ENCODE measurements around the gene MSH3.
"Not testable (repeated sequence)": the region's sequence is repeated elsewhere in the genome, so short reads cannot be mapped to it uniquely, and the experiment has no call there.

The MSH3 gene

GRCh38 chr5:80777347-80778287 is 123.2 kb downstream of the MSH3 start:
- H3K9me3 ChIP-seq (ENCODE audit: control insufficient read depth, low read length) = no peaks in the 10 kb centered on the region
- no peaks in the 10 kb centered on the region for H3K4me1 ChIP-seq (ENCODE audit: control insufficient read depth, insufficient read depth, low read length, poor library complexity, severe bottlenecking)
- H3K36me3 ChIP-seq (ENCODE audit: control insufficient read depth, insufficient read depth, low read length) = peaks cover 8% of the 10 kb centered on the region
- H3K27ac ChIP-seq (ENCODE audit: insufficient read depth, low read length, poor library complexity, severe bottlenecking) = no peak overlapping the region
- DNase-seq = no peak
- H3K4me3 ChIP-seq (ENCODE audit: insufficient read depth, low read depth, low read length, poor library complexity, severe bottlenecking) = no peak overlapping the region
- no peaks in the 10 kb centered on the region for H3K27me3 ChIP-seq (replicated peaks; ENCODE audit: control insufficient read depth, insufficient read depth, low read length, poor library complexity, severe bottlenecking)

- Histone ChIP-seq H3K9me3 (ENCODE audit: control insufficient read depth, low read length) (no peaks in the 10 kb centered on the region), H3K4me3 (ENCODE audit: insufficient read depth, low read depth, low read length, poor library complexity, severe bottlenecking) (no peak overlapping the region), H3K4me1 (ENCODE audit: control insufficient read depth, insufficient read depth, low read length, poor library complexity, severe bottlenecking) (no peaks in the 10 kb centered on the region), H3K27ac (ENCODE audit: insufficient read depth, low read length, poor library complexity, severe bottlenecking) (no peak overlapping the region), H3K36me3 (ENCODE audit: control insufficient read depth, insufficient read depth, low read length) (peaks cover 8% of the 10 kb centered on the region), H3K27me3 (replicated peaks; ENCODE audit: control insufficient read depth, insufficient read depth, low read length, poor library complexity, severe bottlenecking) (no peaks in the 10 kb centered on the region)
- no peak for DNase-seq
Measured at GRCh38 chr5:80780024-80780423, 125.6 kb downstream of the MSH3 start.

- H3K27ac ChIP-seq (ENCODE audit: insufficient read depth, low read length, poor library complexity, severe bottlenecking) = no peak overlapping the region
- no peak overlapping the region for H3K4me3 ChIP-seq (ENCODE audit: insufficient read depth, low read depth, low read length, poor library complexity, severe bottlenecking)
- no peaks in the 10 kb centered on the region for H3K4me1 ChIP-seq (ENCODE audit: control insufficient read depth, insufficient read depth, low read length, poor library complexity, severe bottlenecking)
- no peaks in the 10 kb centered on the region for H3K27me3 ChIP-seq (replicated peaks; ENCODE audit: control insufficient read depth, insufficient read depth, low read length, poor library complexity, severe bottlenecking)
- no peak for DNase-seq
- peaks cover 8% of the 10 kb centered on the region for H3K36me3 ChIP-seq (ENCODE audit: control insufficient read depth, insufficient read depth, low read length)
- no peaks in the 10 kb centered on the region for H3K9me3 ChIP-seq (ENCODE audit: control insufficient read depth, low read length)
Measured at GRCh38 chr5:80780761-80781285, 126.4 kb downstream of the MSH3 start.

- Histone ChIP-seq H3K27me3 (replicated peaks; ENCODE audit: control insufficient read depth, insufficient read depth, low read length, poor library complexity, severe bottlenecking) (no peaks in the 10 kb centered on the region), H3K9me3 (ENCODE audit: control insufficient read depth, low read length) (no peaks in the 10 kb centered on the region), H3K27ac (ENCODE audit: insufficient read depth, low read length, poor library complexity, severe bottlenecking) (no peak overlapping the region), H3K36me3 (ENCODE audit: control insufficient read depth, insufficient read depth, low read length) (peaks cover 10% of the 10 kb centered on the region), H3K4me1 (ENCODE audit: control insufficient read depth, insufficient read depth, low read length, poor library complexity, severe bottlenecking) (no peaks in the 10 kb centered on the region), H3K4me3 (ENCODE audit: insufficient read depth, low read depth, low read length, poor library complexity, severe bottlenecking) (no peak overlapping the region)
- DNase-seq = no peak
Measured at GRCh38 chr5:80781356-80781755, 126.9 kb downstream of the MSH3 start.

- no peak overlapping the region for H3K4me3 ChIP-seq (ENCODE audit: insufficient read depth, low read depth, low read length, poor library complexity, severe bottlenecking)
- no peak for DNase-seq
- H3K36me3 ChIP-seq (ENCODE audit: control insufficient read depth, insufficient read depth, low read length) = peaks cover 12% of the 10 kb centered on the region
- no peaks in the 10 kb centered on the region for H3K27me3 ChIP-seq (replicated peaks; ENCODE audit: control insufficient read depth, insufficient read depth, low read length, poor library complexity, severe bottlenecking)
- H3K27ac ChIP-seq (ENCODE audit: insufficient read depth, low read length, poor library complexity, severe bottlenecking) = no peak overlapping the region
- H3K9me3 ChIP-seq (ENCODE audit: control insufficient read depth, low read length) = no peaks in the 10 kb centered on the region
- H3K4me1 ChIP-seq (ENCODE audit: control insufficient read depth, insufficient read depth, low read length, poor library complexity, severe bottlenecking) = no peaks in the 10 kb centered on the region
Measured at GRCh38 chr5:80782626-80783025, 128.2 kb downstream of the MSH3 start.

- H3K27me3 ChIP-seq (replicated peaks; ENCODE audit: control insufficient read depth, insufficient read depth, low read length, poor library complexity, severe bottlenecking); H3K4me1 ChIP-seq (ENCODE audit: control insufficient read depth, insufficient read depth, low read length, poor library complexity, severe bottlenecking); H3K9me3 ChIP-seq (ENCODE audit: control insufficient read depth, low read length); H3K27ac ChIP-seq (ENCODE audit: insufficient read depth, low read length, poor library complexity, severe bottlenecking); H3K4me3 ChIP-seq (ENCODE audit: insufficient read depth, low read depth, low read length, poor library complexity, severe bottlenecking); DNase-seq: not testable (repeated sequence)
- H3K36me3 ChIP-seq (ENCODE audit: control insufficient read depth, insufficient read depth, low read length) = peaks cover 12% of the 10 kb centered on the region
Measured at GRCh38 chr5:80783751-80784150, 129.3 kb downstream of the MSH3 start.

GRCh38 chr5:80784451-80784850 is 130.0 kb downstream of the MSH3 start:
- H3K27ac ChIP-seq (ENCODE audit: insufficient read depth, low read length, poor library complexity, severe bottlenecking) = no peak overlapping the region
- no peaks in the 10 kb centered on the region for H3K27me3 ChIP-seq (replicated peaks; ENCODE audit: control insufficient read depth, insufficient read depth, low read length, poor library complexity, severe bottlenecking)
- peaks cover 12% of the 10 kb centered on the region for H3K36me3 ChIP-seq (ENCODE audit: control insufficient read depth, insufficient read depth, low read length)
- H3K4me1 ChIP-seq (ENCODE audit: control insufficient read depth, insufficient read depth, low read length, poor library complexity, severe bottlenecking) = no peaks in the 10 kb centered on the region
- H3K4me3 ChIP-seq (ENCODE audit: insufficient read depth, low read depth, low read length, poor library complexity, severe bottlenecking) = no peak overlapping the region
- DNase-seq = no peak
- H3K9me3 ChIP-seq (ENCODE audit: control insufficient read depth, low read length) = no peaks in the 10 kb centered on the region

- not testable (repeated sequence) for H3K4me3 ChIP-seq (ENCODE audit: insufficient read depth, low read depth, low read length, poor library complexity, severe bottlenecking); H3K9me3 ChIP-seq (ENCODE audit: control insufficient read depth, low read length); H3K4me1 ChIP-seq (ENCODE audit: control insufficient read depth, insufficient read depth, low read length, poor library complexity, severe bottlenecking); H3K27ac ChIP-seq (ENCODE audit: insufficient read depth, low read length, poor library complexity, severe bottlenecking); DNase-seq; H3K27me3 ChIP-seq (replicated peaks; ENCODE audit: control insufficient read depth, insufficient read depth, low read length, poor library complexity, severe bottlenecking)
- peaks cover 25% of the 10 kb centered on the region for H3K36me3 ChIP-seq (ENCODE audit: control insufficient read depth, insufficient read depth, low read length)
Measured at GRCh38 chr5:80789319-80790016, 135.0 kb downstream of the MSH3 start.

- peaks cover 29% of the 10 kb centered on the region for H3K36me3 ChIP-seq (ENCODE audit: control insufficient read depth, insufficient read depth, low read length)
- no peak for DNase-seq
- no peaks in the 10 kb centered on the region for H3K9me3 ChIP-seq (ENCODE audit: control insufficient read depth, low read length)
Measured at GRCh38 chr5:80790698-80791097, 136.2 kb downstream of the MSH3 start.

GRCh38 chr5:80793354-80793753 is 138.9 kb downstream of the MSH3 start:
- no peaks in the 10 kb centered on the region for H3K9me3 ChIP-seq (ENCODE audit: control insufficient read depth, low read length)
- H3K4me3 ChIP-seq (ENCODE audit: insufficient read depth, low read depth, low read length, poor library complexity, severe bottlenecking) = no peak overlapping the region
- DNase-seq = no peak
- H3K4me1 ChIP-seq (ENCODE audit: control insufficient read depth, insufficient read depth, low read length, poor library complexity, severe bottlenecking) = no peaks in the 10 kb centered on the region
- H3K27me3 ChIP-seq (replicated peaks; ENCODE audit: control insufficient read depth, insufficient read depth, low read length, poor library complexity, severe bottlenecking) = no peaks in the 10 kb centered on the region
- H3K36me3 ChIP-seq (ENCODE audit: control insufficient read depth, insufficient read depth, low read length) = peaks cover 25% of the 10 kb centered on the region
- no peak overlapping the region for H3K27ac ChIP-seq (ENCODE audit: insufficient read depth, low read length, poor library complexity, severe bottlenecking)

More at GRCh38 chr5:80790698-80791097, 136.2 kb downstream of the MSH3 start:
- Histone ChIP-seq H3K27ac (ENCODE audit: insufficient read depth, low read length, poor library complexity, severe bottlenecking) (no peak overlapping the region), H3K4me3 (ENCODE audit: insufficient read depth, low read depth, low read length, poor library complexity, severe bottlenecking) (no peak overlapping the region), H3K4me1 (ENCODE audit: control insufficient read depth, insufficient read depth, low read length, poor library complexity, severe bottlenecking) (no peaks in the 10 kb centered on the region), H3K27me3 (replicated peaks; ENCODE audit: control insufficient read depth, insufficient read depth, low read length, poor library complexity, severe bottlenecking) (no peaks in the 10 kb centered on the region)
